Psoas muscle (tissue), 8 donors: ENCODE results near the gene CDKAL1. TPM values are rescaled to one million over a fixed set of nuclear protein-coding genes. Genes with fewer than 3 reads are reported as not detected.
"Not testable (repeated sequence)": the region's sequence is repeated elsewhere in the genome, so short reads cannot be mapped to it uniquely, and the experiment has no call there.

ENCODE experiments used
- ATAC-seq, 4 donors: fragments of 200-7000 bp; cut with Tn5 transposase; one replicate each; pipeline ENCODE4 v1.9.1; 2020; ENCODE audit warnings: moderate library complexity in 3 of 4, mild to moderate bottlenecking in 2 of 4
- DNase-seq, 2 donors: peaks; one replicate each; pipeline ENCODE4 v3.0.0-alpha.2; 2020
- H3K27ac ChIP-seq: fragments of 200-600 bp; one replicate; pipeline ENCODE4 v1.8.0; 2022
- H3K27me3 ChIP-seq, 3 donors: fragments of 200-600 bp in 1 of 3; one replicate each; pipeline versions ENCODE4 v1.6.1 to v1.8.0; 2013 to 2022; ENCODE audit warnings: low read length in 2 of 3, mild to moderate bottlenecking in 2 of 3, moderate library complexity in 1 of 3; ENCODE audit not compliant: insufficient read depth in 3 of 3
- H3K36me3 ChIP-seq, 2 donors: fragments of 200-600 bp in 1 of 2; one replicate each; pipeline versions ENCODE4 v1.6.1 to v1.8.0; 2013 to 2022; ENCODE audit warnings: low read depth in 1 of 2, mild to moderate bottlenecking in 1 of 2, moderate library complexity in 1 of 2; ENCODE audit not compliant: insufficient read depth in 1 of 2
- H3K4me1 ChIP-seq: fragments of 200-600 bp; one replicate; pipeline ENCODE4 v1.8.0; 2022
- H3K4me3 ChIP-seq: fragments of 200-600 bp; one replicate; pipeline ENCODE4 v1.8.0; 2022; ENCODE audit warnings: mild to moderate bottlenecking
- H3K9me3 ChIP-seq: fragments of 200-600 bp; one replicate; pipeline ENCODE4 v1.8.0; 2022
- WGBS, 3 donors: extraction: QIAGEN DNeasy Blood & Tissue Kit; methylation state at CpG; one replicate each; pipeline versions ENCODE4 v1.1.6 to v1.1.7; 2013; 5-methylcytosine and 5-hydroxymethylcytosine counted together
- intact Hi-C, 2 donors: fragments of 100-400 bp; cut with DNase I; formaldehyde crosslinking; loops; one replicate each; pipeline versions ENCODE4 v1.11.0 to v1.14.2; 2022
- polyA plus RNA-seq, 3 donors: library from polyadenylated mRNA; stranded (reverse); fragments of 200-250 nt; gene quantifications; one replicate each; pipeline ENCODE4 v1.2.3, GENCODE V29; 2013
- total RNA-seq, 4 donors: library from RNA; stranded (reverse); fragmentation: NEBNext Ultra II Directional in 2 of 4; extraction: Animal tissue kit (Norgen Biotek cat#: 25700) in 2 of 4; gene quantifications; one replicate each; pipeline versions ENCODE4 v1.2.1 to v1.2.4, GENCODE V29; 2021 to 2023
- TF ChIP-seq, protein P1 (sequence below): fragments of 200-600 bp; IDR thresholded peaks from one replicate; pipeline ENCODE4 v1.8.0; 2022; ENCODE audit warnings: antibody characterized with exemption
- donor health status: healthy with polysubstance abuse.
- donor health status: DM: no; HTN: no; CAD: no; lungs with moderate emphysema.
- donor health status: Bipolar disorder and iron deficiency.
- donor health status: healthy.
- donor health status: DM: yes; HTN: yes; CAD: no.
- donor health status: DM: no; HTN: no; CAD: no.
- donor health status: DM: no; HTN: no; CAD: no.
- donor health status: DM: yes; HTN: yes; CAD: no.

Gene CDKAL1
- total and polyA plus RNA-seq, 7 donors = 4.5 to 16.1 (median 12.9) TPM

DNA sequence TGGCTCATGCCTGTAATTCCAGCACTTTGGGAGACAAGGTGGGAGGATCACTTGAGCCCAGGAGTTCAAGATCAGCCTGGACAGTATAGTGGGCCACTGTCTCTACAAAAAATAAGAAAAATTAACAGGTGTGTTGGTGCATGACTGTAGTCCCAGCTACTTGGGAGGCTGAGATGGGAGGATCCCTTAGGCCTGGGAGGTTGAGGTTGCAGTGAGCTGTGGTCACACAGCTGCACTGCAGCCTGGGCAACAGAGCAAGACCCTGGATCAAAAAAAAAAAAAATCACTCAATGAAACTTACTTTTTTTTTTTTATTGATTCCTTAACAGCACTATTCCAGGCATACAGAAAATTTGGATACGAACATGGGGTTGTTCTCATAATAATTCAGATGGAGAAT is 14.0 kb downstream of the CDKAL1 start:
- Histone ChIP-seq H3K27me3 (no peaks in the 10 kb centered on the region), H3K4me1 (peaks cover 2% of the 10 kb centered on the region), H3K36me3 (peaks cover 3 to 47% of the 10 kb centered on the region in 2 donors), H3K9me3 (no peaks in the 10 kb centered on the region), H3K4me3 (no peak overlapping the region), H3K27ac (no peak overlapping the region)
- 94 to 100% (median 95%) methylated on average over 1 of the region's 1 CpG for WGBS, 3 donors
- DNase-seq (no peak), ATAC-seq (no peak)
- TF ChIP-seq, protein P1, sequence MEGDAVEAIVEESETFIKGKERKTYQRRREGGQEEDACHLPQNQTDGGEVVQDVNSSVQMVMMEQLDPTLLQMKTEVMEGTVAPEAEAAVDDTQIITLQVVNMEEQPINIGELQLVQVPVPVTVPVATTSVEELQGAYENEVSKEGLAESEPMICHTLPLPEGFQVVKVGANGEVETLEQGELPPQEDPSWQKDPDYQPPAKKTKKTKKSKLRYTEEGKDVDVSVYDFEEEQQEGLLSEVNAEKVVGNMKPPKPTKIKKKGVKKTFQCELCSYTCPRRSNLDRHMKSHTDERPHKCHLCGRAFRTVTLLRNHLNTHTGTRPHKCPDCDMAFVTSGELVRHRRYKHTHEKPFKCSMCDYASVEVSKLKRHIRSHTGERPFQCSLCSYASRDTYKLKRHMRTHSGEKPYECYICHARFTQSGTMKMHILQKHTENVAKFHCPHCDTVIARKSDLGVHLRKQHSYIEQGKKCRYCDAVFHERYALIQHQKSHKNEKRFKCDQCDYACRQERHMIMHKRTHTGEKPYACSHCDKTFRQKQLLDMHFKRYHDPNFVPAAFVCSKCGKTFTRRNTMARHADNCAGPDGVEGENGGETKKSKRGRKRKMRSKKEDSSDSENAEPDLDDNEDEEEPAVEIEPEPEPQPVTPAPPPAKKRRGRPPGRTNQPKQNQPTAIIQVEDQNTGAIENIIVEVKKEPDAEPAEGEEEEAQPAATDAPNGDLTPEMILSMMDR = no peak
- intact Hi-C loops = no loop called here

DNA sequence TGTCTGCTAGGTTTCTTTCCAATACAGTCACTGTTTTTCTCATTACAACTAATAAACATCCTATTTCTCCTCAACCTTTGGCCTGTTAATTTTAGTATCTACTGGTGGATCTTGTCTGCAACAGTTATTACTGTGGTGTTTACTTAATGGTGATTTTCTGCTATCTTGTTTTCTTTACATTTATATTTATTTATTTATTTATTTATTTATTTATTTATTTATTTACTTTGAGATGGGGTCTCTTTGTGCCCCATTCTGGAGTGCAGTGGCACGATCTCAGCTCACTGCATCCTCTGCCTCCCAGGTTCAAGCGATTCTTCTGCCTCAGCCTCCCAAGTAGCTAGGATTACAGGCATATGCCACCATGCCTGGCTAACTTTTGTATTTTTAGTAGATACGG is 15.1 kb downstream of the CDKAL1 start:
- H3K9me3 ChIP-seq, DNase-seq, H3K4me1 ChIP-seq, H3K27ac ChIP-seq, intact Hi-C loops, H3K4me3 ChIP-seq, H3K27me3 ChIP-seq, ATAC-seq: not testable (repeated sequence)
- H3K36me3 ChIP-seq = peaks cover 3 to 51% of the 10 kb centered on the region in 2 donors
- 98 to 99% (median 99%) methylated on average over 3 of the region's 3 CpGs for WGBS, 3 donors

GRCh38 chr6:20554326-20554725 is 20.1 kb downstream of the CDKAL1 start:
- H3K4me1 ChIP-seq = peaks cover 8% of the 10 kb centered on the region
- intact Hi-C loops = no loop called here
- 83 to 94% (median 87%) methylated on average over 2 of the region's 2 CpGs for WGBS, 3 donors
- peaks cover 3 to 26% of the 10 kb centered on the region in 2 donors for H3K36me3 ChIP-seq
- no peak for ATAC-seq
- no peak overlapping the region for H3K27ac ChIP-seq
- TF ChIP-seq, protein P1 = no peak
- no peaks in the 10 kb centered on the region for H3K9me3 ChIP-seq
- no peaks in the 10 kb centered on the region for H3K27me3 ChIP-seq
- no peak overlapping the region for H3K4me3 ChIP-seq
- DNase-seq = no peak

DNA sequence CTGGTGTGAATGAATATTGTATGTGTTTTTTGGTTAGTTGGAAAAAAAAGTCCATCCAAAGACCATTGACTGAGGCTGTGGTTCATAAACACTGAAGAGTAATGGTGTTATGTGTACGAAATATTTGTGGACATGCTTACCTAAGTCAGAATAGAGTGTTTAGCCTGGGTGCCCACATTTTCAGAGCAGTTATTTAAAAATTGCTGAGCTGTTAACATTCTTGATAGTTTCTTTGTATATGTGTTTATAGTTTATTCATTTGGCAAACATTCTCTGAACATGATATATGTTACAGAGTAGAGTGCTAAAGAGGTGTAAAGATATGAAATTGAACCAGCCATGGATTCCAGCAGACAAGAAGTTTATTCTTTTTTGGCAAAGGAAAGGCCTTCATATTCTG is 20.6 kb downstream of the CDKAL1 start:
- intact Hi-C loops = no loop called here
- WGBS, 3 donors = 91 to 98% (median 97%) methylated on average over 1 of the region's 1 CpG
- TF ChIP-seq, protein P1 = no peak
- no peak overlapping the region for H3K4me3 ChIP-seq
- DNase-seq = no peak
- H3K27ac ChIP-seq = no peak overlapping the region
- no peak for ATAC-seq
- no peaks in the 10 kb centered on the region for H3K27me3 ChIP-seq
- peaks cover 3 to 21% of the 10 kb centered on the region in 2 donors for H3K36me3 ChIP-seq
- no peaks in the 10 kb centered on the region for H3K9me3 ChIP-seq
- peaks cover 8% of the 10 kb centered on the region for H3K4me1 ChIP-seq

DNA sequence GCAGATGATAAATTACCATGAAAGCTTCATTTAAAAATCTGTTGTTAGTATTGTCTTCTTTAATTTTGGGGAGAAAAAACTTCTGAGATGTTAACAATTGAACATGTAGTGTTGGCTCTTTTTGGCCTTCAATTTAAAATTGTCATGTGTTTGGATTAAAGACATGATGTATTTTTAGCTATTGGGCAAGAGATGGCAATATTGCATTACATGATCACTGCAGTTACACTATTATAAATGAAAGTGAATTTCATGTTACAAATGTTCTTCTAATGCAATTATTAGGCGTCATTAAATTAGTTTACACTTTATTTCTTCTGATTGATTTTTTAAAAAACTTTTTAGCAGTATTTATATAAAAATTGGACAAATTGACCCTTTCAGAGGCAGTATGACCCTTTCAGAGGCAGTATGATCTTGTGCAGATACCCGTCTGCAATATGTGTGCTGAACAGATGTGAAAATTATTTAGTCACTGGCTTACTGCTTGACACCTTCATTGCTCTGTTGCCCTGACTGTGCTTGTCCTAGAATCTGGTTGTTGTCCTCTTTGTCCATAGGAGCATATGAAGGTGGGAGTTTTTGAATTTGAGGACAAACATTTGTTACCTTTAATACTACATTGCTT is 25.8 kb downstream of the CDKAL1 start:
- TF ChIP-seq, protein P1 = no peak
- Histone ChIP-seq H3K9me3 (no peaks in the 10 kb centered on the region), H3K27ac (peak overlapping the region; percentile 60), H3K4me3 (peak overlapping the region; percentile 31), H3K4me1 (peaks cover 11% of the 10 kb centered on the region), H3K36me3 (no peaks in the 10 kb centered on the region), H3K27me3 (no peaks in the 10 kb centered on the region)
- 12 to 15% (median 13%) methylated on average over 2 of the region's 2 CpGs for WGBS, 3 donors
- intact Hi-C loops = no loop called here
- DNase-seq = no peak
- ATAC-seq = peak in 3 of 4 donors; percentile 78 to 87 (median 83)
